Gastroesophageal sphincter (tissue), 3 donors: ENCODE measurements around the gene MECR.
A peak's percentile ranks its signal among the peaks of the same experiment; 100 is the strongest.

Source experiments
- EP300 ChIP-seq: sonication (generic); formaldehyde crosslinking; IDR thresholded peaks from one replicate; pipeline ENCODE4 v1.6.1; 2017; ENCODE audit warnings: antibody characterized with exemption, mild to moderate bottlenecking
- POLR2A ChIP-seq, 2 donors: fragments of 450-650 bp; IDR thresholded peaks; one replicate each; pipeline ENCODE4 v1.6.1; 2017; ENCODE audit warnings: antibody characterized with exemption in 2 of 2, mild to moderate bottlenecking in 2 of 2, moderate library complexity in 1 of 2
- POLR2AphosphoS5 ChIP-seq: sonication (generic); formaldehyde crosslinking; IDR thresholded peaks from one replicate; pipeline ENCODE4 v1.6.1; 2017; ENCODE audit warnings: antibody characterized with exemption
- TF ChIP-seq, protein P1 (sequence below), 4 experiments: fragments of 200-600 bp in 2 of 4; fragments of 450-650 bp in 2 of 4; sonication (generic) in 1 of 4; IDR thresholded peaks; one replicate each; pipeline ENCODE4 v1.5.1; 2017 to 2019; ENCODE audit warnings: antibody characterized with exemption in 4 of 4, mild to moderate bottlenecking in 2 of 4, moderate library complexity in 2 of 4

DNA sequence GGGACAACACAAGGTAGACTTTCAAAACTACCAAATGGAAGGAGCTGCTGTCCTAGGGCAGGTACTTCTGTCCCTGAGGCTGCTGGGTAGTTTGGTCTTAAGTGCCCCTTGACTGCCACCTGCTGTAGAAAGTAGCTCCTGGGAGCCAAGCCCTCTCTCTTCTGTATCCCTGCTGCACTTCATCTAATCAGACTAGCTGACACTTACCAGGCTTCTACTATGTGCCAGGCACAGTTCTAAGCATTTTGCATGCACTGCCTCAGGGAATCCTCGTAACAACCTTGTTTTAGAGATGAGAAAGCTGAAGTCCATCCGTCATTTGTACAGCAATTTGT is 33.2 kb downstream of the MECR start:
- TF ChIP-seq POLR2A (IDR thresholded peaks at IDR 0.05) (no peak), EP300 (no peak), POLR2AphosphoS5 (no peak)
- TF ChIP-seq, protein P1, sequence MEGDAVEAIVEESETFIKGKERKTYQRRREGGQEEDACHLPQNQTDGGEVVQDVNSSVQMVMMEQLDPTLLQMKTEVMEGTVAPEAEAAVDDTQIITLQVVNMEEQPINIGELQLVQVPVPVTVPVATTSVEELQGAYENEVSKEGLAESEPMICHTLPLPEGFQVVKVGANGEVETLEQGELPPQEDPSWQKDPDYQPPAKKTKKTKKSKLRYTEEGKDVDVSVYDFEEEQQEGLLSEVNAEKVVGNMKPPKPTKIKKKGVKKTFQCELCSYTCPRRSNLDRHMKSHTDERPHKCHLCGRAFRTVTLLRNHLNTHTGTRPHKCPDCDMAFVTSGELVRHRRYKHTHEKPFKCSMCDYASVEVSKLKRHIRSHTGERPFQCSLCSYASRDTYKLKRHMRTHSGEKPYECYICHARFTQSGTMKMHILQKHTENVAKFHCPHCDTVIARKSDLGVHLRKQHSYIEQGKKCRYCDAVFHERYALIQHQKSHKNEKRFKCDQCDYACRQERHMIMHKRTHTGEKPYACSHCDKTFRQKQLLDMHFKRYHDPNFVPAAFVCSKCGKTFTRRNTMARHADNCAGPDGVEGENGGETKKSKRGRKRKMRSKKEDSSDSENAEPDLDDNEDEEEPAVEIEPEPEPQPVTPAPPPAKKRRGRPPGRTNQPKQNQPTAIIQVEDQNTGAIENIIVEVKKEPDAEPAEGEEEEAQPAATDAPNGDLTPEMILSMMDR (IDR thresholded peaks at IDR 0.05), result peak in 1 of 4 experiments; percentile 29
